HCT116 (cell line): ENCODE measurements around the gene ELP5. TPM values are rescaled to one million over a fixed set of nuclear protein-coding genes. Genes with fewer than 3 reads are reported as not detected.

Source experiments
- ATAC-seq: fragments of 200-7000 bp; cut with Tn5 transposase; 2 replicates; pipeline ENCODE4 v1.9.1; 2020; ENCODE audit warnings: mild to moderate bottlenecking, moderate library complexity
- BruUV-seq: library from RNA; stranded (reverse); fragments of 400-500 nt; replicated peaks from 2 replicates; lab custom pipeline; 2021; lab: Mats Ljungman, UMichigan
- CTCF ChIA-PET: fragments of 300-600 bp; sonication (Branson Sonifier 250); formaldehyde crosslinking; loops from one replicate; lab custom pipeline; 2021; ENCODE audit warnings: antibody characterized with exemption; lab: Charles Lee
- POLR2A ChIA-PET: fragments of 300-600, 350-600 bp; sonication (Branson Sonifier 250); formaldehyde crosslinking; loops from one replicate; lab custom pipeline; 2021; ENCODE audit warnings: antibody characterized with exemption; lab: Charles Lee
- RAD21 ChIA-PET, 2 experiments: fragments of 300-600 bp; sonication (Branson Sonifier 250); formaldehyde crosslinking; loops; one replicate each; lab custom pipeline; 2023; ENCODE audit warnings: low total read pairs in 2 of 2; ENCODE audit not compliant: uncharacterized antibody in 2 of 2, unreplicated experiment in 2 of 2, low non-redundant PET in 1 of 2; lab: Charles Lee
- DNase-seq: peaks from one replicate; pipeline ENCODE4 v3.0.0-alpha.2; 2010; ENCODE audit warnings: low read depth, low spot score
- H2AFZ ChIP-seq: fragments of 200-600 bp; shearing (Covaris generic), sonication (generic); 2 replicates; pipeline ENCODE4 v1.6.1; 2017; ENCODE audit warnings: low read depth, mixed run types, mixed read lengths, antibody characterized with exemption, low read length; ENCODE audit not compliant: poor library complexity, severe bottlenecking
- H3K27ac ChIP-seq: 2 replicates; pipeline ENCODE4 v1.5.1; 2012; ENCODE audit warnings: low read depth, low read length
- H3K27me3 ChIP-seq: fragments of 200-600 bp; sonication (generic); 2 replicates; pipeline ENCODE4 v1.6.1; 2016; ENCODE audit warnings: mixed run types, low read length, mixed read lengths; ENCODE audit not compliant: insufficient read depth
- H3K36me3 ChIP-seq, 2 experiments: fragments of 200-500 bp in 1 of 2; fragments of 200-600 bp in 1 of 2; sonication (Bioruptor generic) in 1 of 2; sonication (generic) in 1 of 2; 2 replicates each; pipeline versions ENCODE4 v1.5.1 to v1.6.1; 2014 to 2016; ENCODE audit warnings: low read length in 2 of 2, inconsistent platforms in 1 of 2, mixed read lengths in 1 of 2, mixed run types in 1 of 2; ENCODE audit not compliant: insufficient read depth in 2 of 2, control insufficient read depth in 1 of 2
- H3K4me1 ChIP-seq, 2 experiments: fragments of 200-600 bp in 1 of 2; sonication (generic) in 1 of 2; 2 replicates each; pipeline versions ENCODE4 v1.5.1 to v1.6.1; 2012 to 2017; ENCODE audit warnings: low read length in 2 of 2, inconsistent platforms in 1 of 2, mild to moderate bottlenecking in 1 of 2, mixed read lengths in 1 of 2, mixed run types in 1 of 2, moderate library complexity in 1 of 2; ENCODE audit not compliant: insufficient read depth in 2 of 2, control insufficient read depth in 1 of 2
- H3K4me2 ChIP-seq: fragments of 200-600 bp; sonication (generic); 2 replicates; pipeline ENCODE4 v1.6.1; 2017; ENCODE audit warnings: mixed run types, low read length, mixed read lengths
- H3K4me3 ChIP-seq, 2 experiments: fragments of 200-600 bp in 1 of 2; sonication (generic) in 1 of 2; replicated peaks in 1 of 2; 2 replicates each; pipeline ENCODE4 v1.5.1; 2011 to 2016; ENCODE audit warnings: low read length in 2 of 2, control low read depth in 1 of 2, low read depth in 1 of 2, mild to moderate bottlenecking in 1 of 2, mixed read lengths in 1 of 2, mixed run types in 1 of 2
- H3K79me2 ChIP-seq: fragments of 200-600 bp; sonication (generic); 2 replicates; pipeline ENCODE4 v1.6.1; 2017; ENCODE audit warnings: mild to moderate bottlenecking, mixed run types, low read length, moderate library complexity, mixed read lengths; ENCODE audit not compliant: insufficient read depth
- H3K9ac ChIP-seq: fragments of 200-600 bp; sonication (generic); 2 replicates; pipeline ENCODE4 v1.6.1; 2016; ENCODE audit warnings: low read length, mixed read lengths
- H3K9me2 ChIP-seq: fragments of 200-600 bp; sonication (generic), shearing (Covaris generic); 2 replicates; pipeline ENCODE4 v1.6.1; 2017; ENCODE audit warnings: mixed run types, mild to moderate bottlenecking, moderate library complexity; ENCODE audit not compliant: insufficient read depth
- H3K9me3 ChIP-seq, 2 experiments: fragments of 200-500 bp in 1 of 2; fragments of 200-600 bp in 1 of 2; sonication (Bioruptor generic) in 1 of 2; sonication (generic) in 1 of 2; 2 replicates each; pipeline ENCODE4 v1.6.1; 2014 to 2017; ENCODE audit warnings: low read length in 2 of 2, mixed read lengths in 2 of 2, inconsistent platforms in 1 of 2, low read depth in 1 of 2, mild to moderate bottlenecking in 1 of 2, mixed run types in 1 of 2, moderate library complexity in 1 of 2; ENCODE audit not compliant: control insufficient read depth in 1 of 2, insufficient read depth in 1 of 2
- H4K20me1 ChIP-seq: fragments of 200-600 bp; sonication (generic), shearing (Covaris generic); 2 replicates; pipeline ENCODE4 v1.6.1; 2017; ENCODE audit warnings: mixed run types, mild to moderate bottlenecking, moderate library complexity; ENCODE audit not compliant: insufficient read depth
- EGR1 ChIP-seq: IDR thresholded peaks from 2 replicates; pipeline ENCODE4 v1.6.1; 2012; ENCODE audit warnings: low read depth
- ELF1 ChIP-seq: IDR thresholded peaks from 2 replicates; pipeline ENCODE4 v1.6.1; 2012; ENCODE audit warnings: low read depth, borderline replicate concordance
- EZH2phosphoT487 ChIP-seq: fragments of 200-600 bp; IDR thresholded peaks from 2 replicates; pipeline ENCODE4 v1.6.1; 2018; ENCODE audit warnings: antibody characterized with exemption, borderline replicate concordance
- FOSL1 ChIP-seq: IDR thresholded peaks from 2 replicates; pipeline ENCODE4 v1.6.1; 2012; ENCODE audit warnings: low read depth
- POLR2AphosphoS5 ChIP-seq: IDR thresholded peaks from 2 replicates; pipeline ENCODE4 v1.6.1; 2011; ENCODE audit warnings: mild to moderate bottlenecking, low read depth, low read length, moderate library complexity
- RAD21 ChIP-seq: IDR thresholded peaks from 2 replicates; pipeline ENCODE4 v1.6.1; 2012; ENCODE audit warnings: low read depth, mild to moderate bottlenecking
- SIN3A ChIP-seq: IDR thresholded peaks from 2 replicates; pipeline ENCODE4 v1.6.1; 2012; ENCODE audit warnings: low read depth
- SP1 ChIP-seq: IDR thresholded peaks from 2 replicates; pipeline ENCODE4 v1.6.1; 2012; ENCODE audit warnings: low read depth
- SRF ChIP-seq: IDR thresholded peaks from 2 replicates; pipeline ENCODE4 v1.6.1; 2012; ENCODE audit warnings: low read depth
- TCF7L2 ChIP-seq: IDR thresholded peaks from 2 replicates; pipeline ENCODE4 v1.7.0; 2011; ENCODE audit warnings: borderline replicate concordance, inconsistent platforms; ENCODE audit not compliant: insufficient read depth, insufficient read length; ENCODE audit errors: extremely low read depth
- YY1 ChIP-seq: IDR thresholded peaks from 2 replicates; pipeline ENCODE4 v1.6.1; 2011; ENCODE audit warnings: low read length, low read depth, moderate library complexity, mild to moderate bottlenecking; ENCODE audit not compliant: insufficient replicate concordance; ENCODE audit errors: extremely low read depth
- intact Hi-C: fragments of 100-400 bp; cut with micrococcal nuclease; formaldehyde crosslinking; loops from 2 replicates; pipeline ENCODE4 v1.10.0; 2022
- total RNA-seq: library from RNA; stranded (reverse); gene quantifications from one replicate; pipeline ENCODE4 v1.2.1, GENCODE V29; 2021; ENCODE audit not compliant: unreplicated experiment
- TF ChIP-seq, protein P1 (sequence below), 3 experiments: fragments of 200-600 bp in 1 of 3; sonication (generic) in 1 of 3; IDR thresholded peaks in 2 of 3; conservative IDR thresholded peaks in 1 of 3; 2 replicates each; pipeline ENCODE4 v1.5.1; 2012 to 2017; ENCODE audit warnings: low read depth in 2 of 3, low read length in 2 of 3, antibody characterized with exemption in 1 of 3, borderline replicate concordance in 1 of 3, control low read depth in 1 of 3, mild to moderate bottlenecking in 1 of 3, mixed read lengths in 1 of 3, mixed run types in 1 of 3, moderate library complexity in 1 of 3; ENCODE audit not compliant: insufficient read depth in 1 of 3
- TF ChIP-seq, protein P2 (sequence below): IDR thresholded peaks from 2 replicates; pipeline ENCODE4 v1.6.1; 2012
- TF ChIP-seq, protein P3 (sequence below): IDR thresholded peaks from 2 replicates; pipeline ENCODE4 v1.6.1; 2012
- TF ChIP-seq, protein P4 (sequence below): IDR thresholded peaks from 2 replicates; pipeline ENCODE4 v1.6.1; 2011; ENCODE audit warnings: mild to moderate bottlenecking, low read length, moderate library complexity; ENCODE audit not compliant: insufficient replicate concordance; ENCODE audit errors: extremely low read depth

ELP5 gene
- total RNA-seq, 1 experiment from 2014 or later = 81.7 TPM

DNA sequence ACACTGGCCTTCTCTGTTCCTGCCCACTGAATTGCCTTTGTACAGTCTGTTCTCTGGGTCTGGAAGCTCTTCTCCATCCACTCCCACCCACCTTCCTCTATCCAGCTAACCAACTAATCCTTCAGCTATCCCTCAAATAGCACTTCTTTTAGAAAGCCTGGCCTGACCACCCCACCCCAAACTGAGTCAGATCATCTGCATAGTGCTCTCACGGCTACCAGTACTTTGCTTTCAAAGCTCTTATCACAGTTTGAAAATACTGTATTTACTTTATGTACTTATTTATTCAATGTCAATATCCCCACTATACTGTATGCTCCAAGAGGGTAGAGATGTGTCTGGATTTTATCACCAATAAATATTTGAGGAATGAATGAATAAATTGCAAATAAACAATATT lies 14.8 kb downstream of the ELP5 start:
- Histone ChIP-seq H3K9ac (peak overlapping the region; percentile 22; the same call in 1 of the 2 replicates), H2AFZ (no peak overlapping the region), H3K4me3 (no peak overlapping the region), H3K4me2 (peak overlapping the region; percentile 40), H3K9me3 (no peaks in the 10 kb centered on the region), H3K9me2 (no peaks in the 10 kb centered on the region), H3K36me3 (no peaks in the 10 kb centered on the region), H3K27me3 (no peaks in the 10 kb centered on the region), H3K4me1 (peaks cover 22 to 48% of the 10 kb centered on the region in 2 experiments), H3K79me2 (peaks cover 5% of the 10 kb centered on the region), H4K20me1 (no peaks in the 10 kb centered on the region), H3K27ac (no peak overlapping the region)
- TF ChIP-seq, protein P1, sequence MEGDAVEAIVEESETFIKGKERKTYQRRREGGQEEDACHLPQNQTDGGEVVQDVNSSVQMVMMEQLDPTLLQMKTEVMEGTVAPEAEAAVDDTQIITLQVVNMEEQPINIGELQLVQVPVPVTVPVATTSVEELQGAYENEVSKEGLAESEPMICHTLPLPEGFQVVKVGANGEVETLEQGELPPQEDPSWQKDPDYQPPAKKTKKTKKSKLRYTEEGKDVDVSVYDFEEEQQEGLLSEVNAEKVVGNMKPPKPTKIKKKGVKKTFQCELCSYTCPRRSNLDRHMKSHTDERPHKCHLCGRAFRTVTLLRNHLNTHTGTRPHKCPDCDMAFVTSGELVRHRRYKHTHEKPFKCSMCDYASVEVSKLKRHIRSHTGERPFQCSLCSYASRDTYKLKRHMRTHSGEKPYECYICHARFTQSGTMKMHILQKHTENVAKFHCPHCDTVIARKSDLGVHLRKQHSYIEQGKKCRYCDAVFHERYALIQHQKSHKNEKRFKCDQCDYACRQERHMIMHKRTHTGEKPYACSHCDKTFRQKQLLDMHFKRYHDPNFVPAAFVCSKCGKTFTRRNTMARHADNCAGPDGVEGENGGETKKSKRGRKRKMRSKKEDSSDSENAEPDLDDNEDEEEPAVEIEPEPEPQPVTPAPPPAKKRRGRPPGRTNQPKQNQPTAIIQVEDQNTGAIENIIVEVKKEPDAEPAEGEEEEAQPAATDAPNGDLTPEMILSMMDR (IDR thresholded peaks at IDR 0.05 in 2 of 3, conservative IDR thresholded peaks at IDR 0.05 in 1 of 3; ENCODE audit: borderline replicate concordance in 1 of 3, insufficient read depth in 1 of 3, low read depth in 2 of 3, low read length in 2 of 3) = no peak
- TF ChIP-seq SRF = no peak
- TF ChIP-seq, protein P2, sequence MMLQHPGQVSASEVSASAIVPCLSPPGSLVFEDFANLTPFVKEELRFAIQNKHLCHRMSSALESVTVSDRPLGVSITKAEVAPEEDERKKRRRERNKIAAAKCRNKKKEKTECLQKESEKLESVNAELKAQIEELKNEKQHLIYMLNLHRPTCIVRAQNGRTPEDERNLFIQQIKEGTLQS = no peak
- TF ChIP-seq FOSL1 = no peak
- no peak for TF ChIP-seq SIN3A
- no peak for TF ChIP-seq YY1
- no peak; the same call in 1 of the 2 replicates for TF ChIP-seq SP1
- TF ChIP-seq, protein P3, sequence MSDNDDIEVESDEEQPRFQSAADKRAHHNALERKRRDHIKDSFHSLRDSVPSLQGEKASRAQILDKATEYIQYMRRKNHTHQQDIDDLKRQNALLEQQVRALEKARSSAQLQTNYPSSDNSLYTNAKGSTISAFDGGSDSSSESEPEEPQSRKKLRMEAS = no peak
- TF ChIP-seq RAD21 = no peak
- TF ChIP-seq ELF1 = no peak
- TF ChIP-seq EZH2phosphoT487 = no peak
- TF ChIP-seq TCF7L2 = no peak
- TF ChIP-seq EGR1 = no peak
- TF ChIP-seq, protein P4, sequence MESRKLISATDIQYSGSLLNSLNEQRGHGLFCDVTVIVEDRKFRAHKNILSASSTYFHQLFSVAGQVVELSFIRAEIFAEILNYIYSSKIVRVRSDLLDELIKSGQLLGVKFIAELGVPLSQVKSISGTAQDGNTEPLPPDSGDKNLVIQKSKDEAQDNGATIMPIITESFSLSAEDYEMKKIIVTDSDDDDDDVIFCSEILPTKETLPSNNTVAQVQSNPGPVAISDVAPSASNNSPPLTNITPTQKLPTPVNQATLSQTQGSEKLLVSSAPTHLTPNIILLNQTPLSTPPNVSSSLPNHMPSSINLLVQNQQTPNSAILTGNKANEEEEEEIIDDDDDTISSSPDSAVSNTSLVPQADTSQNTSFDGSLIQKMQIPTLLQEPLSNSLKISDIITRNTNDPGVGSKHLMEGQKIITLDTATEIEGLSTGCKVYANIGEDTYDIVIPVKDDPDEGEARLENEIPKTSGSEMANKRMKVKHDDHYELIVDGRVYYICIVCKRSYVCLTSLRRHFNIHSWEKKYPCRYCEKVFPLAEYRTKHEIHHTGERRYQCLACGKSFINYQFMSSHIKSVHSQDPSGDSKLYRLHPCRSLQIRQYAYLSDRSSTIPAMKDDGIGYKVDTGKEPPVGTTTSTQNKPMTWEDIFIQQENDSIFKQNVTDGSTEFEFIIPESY = no peak
- no peak for TF ChIP-seq POLR2AphosphoS5
- RAD21 ChIA-PET = no interaction called here
- CTCF ChIA-PET = interaction anchor here (1.0 to 1.3 kb wide), 2 partner anchors 15 to 52 kb away, joined by 3 to 4 read pairs; partner anchors contain the start of gene SLC2A4
- POLR2A ChIA-PET = interaction anchor here (1.0 to 1.1 kb wide), 2 partner anchors 9 to 17 kb away, joined by 3 to 4 read pairs; no protein-coding TSS in a partner anchor
- ATAC-seq = no peak
- BruUV-seq = no TSS peak
- DNase-seq = no peak
- intact Hi-C loops = loop anchor here (10.0 kb wide), 1 partner anchor 168 kb away; the partner anchor contains the start of genes FGF11 and TMEM102
